H9 (cell line): ENCODE results near the gene HIVEP1. TPM values are rescaled to one million over a fixed set of nuclear protein-coding genes. Genes with fewer than 3 reads are reported as not detected.

ENCODE experiments used
- DNase-seq: peaks from one replicate; pipeline ENCODE4 v3.0.0-alpha.2; 2017
- H2AFZ ChIP-seq: one replicate; pipeline ENCODE4 v1.6.1; 2013; ENCODE audit warnings: mild to moderate bottlenecking, low read length, control low read depth, moderate library complexity
- H2AK5ac ChIP-seq: 2 replicates; pipeline ENCODE4 v1.6.1; 2013; ENCODE audit warnings: low read length, control low read depth, mixed read lengths; ENCODE audit not compliant: insufficient read length
- H2BK120ac ChIP-seq: one replicate; pipeline ENCODE4 v1.6.1; 2013; ENCODE audit warnings: low read depth, mild to moderate bottlenecking, low read length, control low read depth, inconsistent platforms; ENCODE audit not compliant: poor library complexity, severe bottlenecking
- H2BK12ac ChIP-seq: 2 replicates; pipeline ENCODE4 v1.6.1; 2013; ENCODE audit warnings: low read length, control low read depth, mixed read lengths, low read depth; ENCODE audit not compliant: insufficient read length
- H2BK15ac ChIP-seq: 2 replicates; pipeline ENCODE4 v1.6.1; 2013; ENCODE audit warnings: low read depth, low read length, control low read depth
- H2BK20ac ChIP-seq: one replicate; pipeline ENCODE4 v1.6.1; 2013; ENCODE audit warnings: low read depth, mild to moderate bottlenecking, low read length, control low read depth, inconsistent platforms; ENCODE audit not compliant: poor library complexity, severe bottlenecking
- H2BK5ac ChIP-seq: 2 replicates; pipeline ENCODE4 v1.6.1; 2013; ENCODE audit warnings: low read length, control low read depth, mixed read lengths; ENCODE audit not compliant: insufficient read length
- H3K14ac ChIP-seq: 2 replicates; pipeline ENCODE4 v1.6.1; 2013; ENCODE audit warnings: low read length, control low read depth; ENCODE audit not compliant: insufficient read depth
- H3K18ac ChIP-seq: 2 replicates; pipeline ENCODE4 v1.6.1; 2013; ENCODE audit warnings: low read depth, mild to moderate bottlenecking, mixed read lengths, low read length, control low read depth; ENCODE audit not compliant: insufficient read length
- H3K23ac ChIP-seq: 2 replicates; pipeline ENCODE4 v1.6.1; 2013; ENCODE audit warnings: low read length, control low read depth, mixed read lengths, low read depth; ENCODE audit not compliant: insufficient read length
- H3K23me2 ChIP-seq: 2 replicates; pipeline ENCODE4 v1.6.1; 2013; ENCODE audit warnings: low read depth, mild to moderate bottlenecking, mixed read lengths, low read length, control low read depth; ENCODE audit not compliant: insufficient read length, poor library complexity, severe bottlenecking
- H3K27ac ChIP-seq: 2 replicates; pipeline ENCODE4 v1.5.1; 2013; ENCODE audit warnings: low read length, control low read depth, mixed read lengths, low read depth; ENCODE audit not compliant: insufficient read length
- H3K27me3 ChIP-seq: 2 replicates; pipeline ENCODE4 v1.6.1; 2013; ENCODE audit warnings: low read length, control low read depth, inconsistent platforms; ENCODE audit not compliant: insufficient read depth
- H3K4ac ChIP-seq: 2 replicates; pipeline ENCODE4 v1.6.1; 2013; ENCODE audit warnings: low read depth, mild to moderate bottlenecking, control low read depth, inconsistent platforms, low read length, moderate library complexity
- H3K4me1 ChIP-seq: 2 replicates; pipeline ENCODE4 v1.6.1; 2013; ENCODE audit warnings: low read length, control low read depth, inconsistent platforms; ENCODE audit not compliant: insufficient read depth
- H3K4me2 ChIP-seq: 2 replicates; pipeline ENCODE4 v1.6.1; 2013; ENCODE audit warnings: low read length, control low read depth, mixed read lengths; ENCODE audit not compliant: insufficient read length, insufficient read depth
- H3K56ac ChIP-seq: 2 replicates; pipeline ENCODE4 v1.6.1; 2013; ENCODE audit warnings: low read depth, mild to moderate bottlenecking, mixed read lengths, low read length, control low read depth; ENCODE audit not compliant: insufficient read length
- H3K79me1 ChIP-seq: 2 replicates; pipeline ENCODE4 v1.6.1; 2013; ENCODE audit warnings: low read depth, mild to moderate bottlenecking, moderate library complexity, low read length, control low read depth, inconsistent platforms; ENCODE audit not compliant: insufficient read depth, poor library complexity, severe bottlenecking
- H3K79me2 ChIP-seq: 2 replicates; pipeline ENCODE4 v1.6.1; 2013; ENCODE audit warnings: low read length, control low read depth, inconsistent platforms; ENCODE audit not compliant: insufficient read depth
- H3K9ac ChIP-seq: 2 replicates; pipeline ENCODE4 v1.6.1; 2013; ENCODE audit warnings: low read length, control low read depth, mixed read lengths; ENCODE audit not compliant: insufficient read length; ENCODE audit errors: extremely low read depth
- H3K9me3 ChIP-seq: one replicate; pipeline ENCODE4 v1.6.1; 2013; ENCODE audit warnings: low read depth, low read length, inconsistent platforms; ENCODE audit not compliant: control insufficient read depth
- H3T11ph ChIP-seq: one replicate; pipeline ENCODE4 v1.6.1; 2013; ENCODE audit warnings: mild to moderate bottlenecking, low read length, control low read depth, inconsistent platforms
- H4K20me1 ChIP-seq: one replicate; pipeline ENCODE4 v1.6.1; 2013; ENCODE audit not compliant: control insufficient read depth, insufficient read length, insufficient read depth
- H4K5ac ChIP-seq: 2 replicates; pipeline ENCODE4 v1.6.1; 2013; ENCODE audit warnings: low read depth, mild to moderate bottlenecking, mixed read lengths, low read length, control low read depth; ENCODE audit not compliant: insufficient read length
- H4K8ac ChIP-seq: replicated peaks from 2 replicates; pipeline ENCODE4 v1.6.1; 2013; ENCODE audit warnings: low read length, control low read depth, mixed read lengths, low read depth; ENCODE audit not compliant: insufficient read length
- H4K91ac ChIP-seq: 2 replicates; pipeline ENCODE4 v1.6.1; 2013; ENCODE audit warnings: low read depth, mild to moderate bottlenecking, moderate library complexity, mixed read lengths, low read length, control low read depth; ENCODE audit not compliant: insufficient read length
- H3K27ac Mint-ChIP-seq, 3 experiments: 2 replicates in 2 of 3; 3 replicates in 1 of 3; pipeline ENCODE4 v1.8.0; 2020 to 2021; ENCODE audit warnings: mixed read lengths in 3 of 3, mild to moderate bottlenecking in 1 of 3, moderate library complexity in 1 of 3
- H3K27me3 Mint-ChIP-seq: 2 replicates; pipeline ENCODE4 v1.8.0; 2021; ENCODE audit warnings: low read depth, mild to moderate bottlenecking, moderate library complexity, mixed read lengths
- H3K36me3 Mint-ChIP-seq, 3 experiments: 2 replicates in 2 of 3; 3 replicates in 1 of 3; pipeline ENCODE4 v1.8.0; 2020 to 2021; ENCODE audit warnings: low read depth in 3 of 3, mixed read lengths in 3 of 3; ENCODE audit not compliant: insufficient read depth in 1 of 3
- H3K4me1 Mint-ChIP-seq, 2 experiments: 2 replicates each; pipeline ENCODE4 v1.8.0; 2020; ENCODE audit warnings: mixed read lengths in 2 of 2
- H3K4me3 Mint-ChIP-seq, 2 experiments: 2 replicates in 1 of 2; 3 replicates in 1 of 2; pipeline ENCODE4 v1.8.0; 2020 to 2021; ENCODE audit warnings: mild to moderate bottlenecking in 2 of 2, mixed read lengths in 2 of 2, moderate library complexity in 1 of 2
- H3K9me3 Mint-ChIP-seq, 2 experiments: 2 replicates in 1 of 2; 3 replicates in 1 of 2; pipeline ENCODE4 v1.8.0; 2020; ENCODE audit warnings: mild to moderate bottlenecking in 2 of 2, mixed read lengths in 2 of 2, moderate library complexity in 1 of 2
- CTCF ChIP-seq: fragments of 200-600 bp; sonication (generic); conservative IDR thresholded peaks from 3 replicates; pipeline ENCODE4 v1.8.0; 2021; ENCODE audit warnings: antibody characterized with exemption, mild to moderate bottlenecking
- WGBS: extraction: QIAGEN DNeasy Blood & Tissue Kit; methylation state at CpG from one replicate; pipeline ENCODE4 v1.1.7; 2013; ENCODE audit warnings: missing lambda C conversion rate, low lambda C conversion rate, mixed read lengths; ENCODE audit not compliant: insufficient read length; ENCODE audit errors: extremely low coverage; 5-methylcytosine and 5-hydroxymethylcytosine counted together
- total RNA-seq: library from RNA; stranded (reverse); gene quantifications from 2 replicates; pipeline ENCODE4 v1.2.1, GENCODE V29; 2021

Gene HIVEP1
- total RNA-seq, 1 experiment from 2014 or later = 44.2 TPM

- H3K4me1 ChIP-seq = no peaks in the 10 kb centered on the region
- H4K5ac ChIP-seq = no peak overlapping the region
- no CpG with 5 or more reads among the region's 2 CpGs for WGBS
- H3K23me2 ChIP-seq = no peaks in the 10 kb centered on the region
- peak overlapping the region in 1 of 3 experiments; percentile 69; a peak in 1 of 7 replicates for H3K27ac Mint-ChIP-seq
- H2AK5ac ChIP-seq = no peak overlapping the region
- no peak overlapping the region for H2BK12ac ChIP-seq
- TF ChIP-seq CTCF = no peak
- no peaks in the 10 kb centered on the region; the same call in 1 of the 2 replicates for H3K79me2 ChIP-seq
- no peaks in the 10 kb centered on the region for H3K27me3 Mint-ChIP-seq
- H2BK20ac ChIP-seq = no peak overlapping the region
- H2BK15ac ChIP-seq = no peak overlapping the region
- no peak overlapping the region for H4K91ac ChIP-seq
- no peak overlapping the region for H3K56ac ChIP-seq
- no peak for DNase-seq
- peaks cover 3% of the 10 kb centered on the region for H3K79me1 ChIP-seq
- no peak overlapping the region for H3K4me2 ChIP-seq
- no peak overlapping the region for H2AFZ ChIP-seq
- no peak overlapping the region for H3K23ac ChIP-seq
- H3K36me3 Mint-ChIP-seq = no peaks in the 10 kb centered on the region; a peak in 1 of 7 replicates
- no peaks in the 10 kb centered on the region for H3K9me3 ChIP-seq
- no peaks in the 10 kb centered on the region for H4K20me1 ChIP-seq
- H3K9me3 Mint-ChIP-seq = no peaks in the 10 kb centered on the region
- no peak overlapping the region for H4K8ac ChIP-seq
- H3K27ac ChIP-seq = no peak overlapping the region
- no peak overlapping the region for H3K18ac ChIP-seq
- H3T11ph ChIP-seq = no peak overlapping the region
- no peak overlapping the region for H2BK120ac ChIP-seq
- H3K9ac ChIP-seq = no peak overlapping the region
- H3K4ac ChIP-seq = no peak overlapping the region
- no peak overlapping the region for H2BK5ac ChIP-seq
- no peak overlapping the region; the same call in 1 of the 2 replicates for H3K14ac ChIP-seq
- peaks cover 15 to 23% of the 10 kb centered on the region in 2 experiments for H3K4me1 Mint-ChIP-seq
- no peak overlapping the region; a peak in 1 of 5 replicates for H3K4me3 Mint-ChIP-seq
- H3K27me3 ChIP-seq = no peaks in the 10 kb centered on the region
These were observed 59.0 kb downstream of the HIVEP1 start for GRCh38 chr6:12071064-12071615.
